Panc1 (cell line): Measurements from ENCODE around the gene TMEM108. TPM values are rescaled to one million over a fixed set of nuclear protein-coding genes. Genes with fewer than 3 reads are reported as not detected.

Experiments
- ATAC-seq: fragments of 200-7000 bp; cut with Tn5 transposase; 2 replicates; pipeline ENCODE4 v1.9.1; 2020; ENCODE audit warnings: mild to moderate bottlenecking, moderate library complexity
- BruUV-seq: library from RNA; stranded (reverse); fragments of 400-500 nt; replicated peaks from 2 replicates; lab custom pipeline; 2021; lab: Mats Ljungman, UMichigan
- CTCF ChIA-PET: fragments of 300-600 bp; sonication (Branson Sonifier 250); formaldehyde crosslinking; loops from one replicate; lab custom pipeline; 2022; ENCODE audit warnings: antibody characterized with exemption; lab: Charles Lee
- POLR2A ChIA-PET: fragments of 300-600 bp; sonication (Branson Sonifier 250); formaldehyde crosslinking; loops from one replicate; lab custom pipeline; 2022; ENCODE audit warnings: antibody characterized with exemption; lab: Charles Lee
- DNase-seq: peaks from one replicate; pipeline ENCODE4 v3.0.0-alpha.2; 2010; ENCODE audit warnings: low read depth, low spot score
- H3K27ac ChIP-seq: 2 replicates; pipeline ENCODE4 v1.5.1; 2011; ENCODE audit warnings: mild to moderate bottlenecking, low read length, inconsistent platforms
- H3K27me3 ChIP-seq: fragments of 200-500 bp; sonication (Bioruptor generic); 2 replicates; pipeline ENCODE4 v1.6.0; 2014; ENCODE audit warnings: low read length, inconsistent platforms; ENCODE audit not compliant: control insufficient read depth, insufficient read depth
- H3K36me3 ChIP-seq: fragments of 200-500 bp; sonication (Bioruptor generic); 2 replicates; pipeline ENCODE4 v1.5.1; 2014; ENCODE audit warnings: inconsistent platforms, mild to moderate bottlenecking, low read length, moderate library complexity; ENCODE audit not compliant: control insufficient read depth, insufficient read depth
- H3K4me1 ChIP-seq: 2 replicates; pipeline ENCODE4 v1.5.1; 2011; ENCODE audit warnings: inconsistent platforms, mild to moderate bottlenecking, low read length, moderate library complexity; ENCODE audit not compliant: control insufficient read depth, insufficient read depth
- H3K4me3 ChIP-seq, 2 experiments: 2 replicates each; pipeline ENCODE4 v1.5.1; 2011 to 2012; ENCODE audit warnings: low read depth in 2 of 2, low read length in 2 of 2, mild to moderate bottlenecking in 2 of 2, inconsistent platforms in 1 of 2, moderate library complexity in 1 of 2
- H3K9me3 ChIP-seq: fragments of 200-500 bp; sonication (Bioruptor generic); 2 replicates; pipeline ENCODE4 v1.5.1; 2014; ENCODE audit warnings: low read depth, mild to moderate bottlenecking, inconsistent platforms, low read length, moderate library complexity; ENCODE audit not compliant: control insufficient read depth, insufficient read depth
- POLR2AphosphoS5 ChIP-seq: IDR thresholded peaks from 2 replicates; pipeline ENCODE4 v1.6.1; 2012; ENCODE audit warnings: mild to moderate bottlenecking, low read depth, low read length, moderate library complexity
- SIN3A ChIP-seq: IDR thresholded peaks from 2 replicates; pipeline ENCODE4 v1.6.1; 2012; ENCODE audit warnings: low read depth, mild to moderate bottlenecking, low read length, moderate library complexity, borderline replicate concordance; ENCODE audit not compliant: insufficient read depth
- TCF7L2 ChIP-seq: IDR thresholded peaks from 2 replicates; pipeline ENCODE4 v1.6.1; 2011; ENCODE audit warnings: mild to moderate bottlenecking, low read depth, low read length, inconsistent platforms
- in situ Hi-C: cut with HindIII; loops from 2 replicates; pipeline ENCODE4 v1.10.0; 2016; ENCODE audit warnings: low sequenced_read_pairs, low pct_unique_long_range_greater_than_20kb
- intact Hi-C: fragments of 100-400 bp; cut with micrococcal nuclease; formaldehyde crosslinking; loops from one replicate; pipeline ENCODE4 v1.10.0; 2022; ENCODE audit not compliant: unreplicated experiment
- total RNA-seq: library from RNA; stranded (reverse); gene quantifications from one replicate; pipeline ENCODE4 v1.2.1, GENCODE V29; 2021; ENCODE audit not compliant: unreplicated experiment
- TF ChIP-seq, protein P1 (sequence below), 2 experiments: IDR thresholded peaks; 2 replicates each; pipeline ENCODE4 v1.6.1; 2011 to 2012; ENCODE audit warnings: low read depth in 2 of 2, control low read depth in 1 of 2, low read length in 1 of 2, mild to moderate bottlenecking in 1 of 2, moderate library complexity in 1 of 2; ENCODE audit not compliant: insufficient read depth in 1 of 2
- TF ChIP-seq, protein P2 (sequence below): fragments of 450-650 bp; IDR thresholded peaks from 2 replicates; pipeline ENCODE4 v1.5.1; 2017; ENCODE audit warnings: mild to moderate bottlenecking

The TMEM108 gene
- total RNA-seq, 1 experiment from 2014 or later, result 0.41 TPM

DNA sequence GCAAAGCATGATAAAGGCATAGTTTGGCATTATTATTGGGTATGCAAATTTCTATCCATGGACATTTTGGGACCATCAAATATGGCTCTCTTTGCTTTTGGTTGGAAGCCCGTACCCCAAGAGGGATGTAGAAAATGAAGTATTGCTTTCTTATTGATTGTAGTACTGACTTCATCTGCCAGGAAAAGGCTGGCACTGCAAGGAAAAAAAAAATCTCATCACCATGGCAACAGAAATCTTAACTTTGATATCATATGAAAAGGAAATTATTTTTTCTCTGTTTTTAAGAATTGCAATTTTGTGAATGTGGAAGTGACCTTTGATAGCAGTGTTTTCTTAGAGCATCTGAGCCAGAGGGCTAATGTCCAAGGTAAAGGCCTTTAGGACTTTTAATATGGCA lies 151.7 kb downstream of the TMEM108 start:
- Histone ChIP-seq H3K4me3 (no peak overlapping the region), H3K27ac (no peak overlapping the region), H3K4me1 (no peaks in the 10 kb centered on the region), H3K27me3 (peaks cover 8% of the 10 kb centered on the region), H3K9me3 (no peaks in the 10 kb centered on the region), H3K36me3 (no peaks in the 10 kb centered on the region)
- in situ Hi-C loops, result no loop called here
- DNase-seq (no peak), ATAC-seq (no peak)
- ChIA-PET POLR2A (no interaction called here), CTCF (no interaction called here)
- BruUV-seq, result no TSS peak
- TF ChIP-seq TCF7L2, result no peak
- no peak for TF ChIP-seq SIN3A
- TF ChIP-seq POLR2AphosphoS5, result no peak
- intact Hi-C loops, result no loop called here

DNA sequence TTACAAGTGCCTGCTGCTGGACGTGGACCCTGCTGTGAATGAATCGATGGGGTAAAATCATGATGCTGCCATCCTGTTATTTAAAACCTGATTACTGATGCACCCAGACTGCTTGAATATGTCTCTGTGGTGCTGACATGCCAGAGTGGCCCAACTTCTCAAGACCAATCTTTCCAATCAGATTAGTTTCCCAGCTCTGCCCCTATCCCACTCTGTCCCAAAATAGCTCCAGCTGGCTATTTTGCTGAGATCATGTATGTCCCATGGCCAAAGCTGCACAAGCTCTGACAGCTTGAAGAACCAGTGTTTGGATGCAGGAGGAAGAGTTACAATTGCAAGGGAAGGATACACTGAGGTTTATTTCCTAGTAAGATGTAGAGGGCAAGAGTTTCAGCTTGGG lies 153.6 kb downstream of the TMEM108 start:
- in situ Hi-C loops (no loop called here), intact Hi-C loops (no loop called here)
- no TSS peak for BruUV-seq
- Histone ChIP-seq H3K4me3 (no peak overlapping the region), H3K27ac (no peak overlapping the region), H3K4me1 (no peaks in the 10 kb centered on the region), H3K9me3 (no peaks in the 10 kb centered on the region), H3K27me3 (peaks cover 8% of the 10 kb centered on the region), H3K36me3 (no peaks in the 10 kb centered on the region)
- DNase-seq (no peak), ATAC-seq (no peak)
- CTCF ChIA-PET, result no interaction called here
- TF ChIP-seq, protein P1, sequence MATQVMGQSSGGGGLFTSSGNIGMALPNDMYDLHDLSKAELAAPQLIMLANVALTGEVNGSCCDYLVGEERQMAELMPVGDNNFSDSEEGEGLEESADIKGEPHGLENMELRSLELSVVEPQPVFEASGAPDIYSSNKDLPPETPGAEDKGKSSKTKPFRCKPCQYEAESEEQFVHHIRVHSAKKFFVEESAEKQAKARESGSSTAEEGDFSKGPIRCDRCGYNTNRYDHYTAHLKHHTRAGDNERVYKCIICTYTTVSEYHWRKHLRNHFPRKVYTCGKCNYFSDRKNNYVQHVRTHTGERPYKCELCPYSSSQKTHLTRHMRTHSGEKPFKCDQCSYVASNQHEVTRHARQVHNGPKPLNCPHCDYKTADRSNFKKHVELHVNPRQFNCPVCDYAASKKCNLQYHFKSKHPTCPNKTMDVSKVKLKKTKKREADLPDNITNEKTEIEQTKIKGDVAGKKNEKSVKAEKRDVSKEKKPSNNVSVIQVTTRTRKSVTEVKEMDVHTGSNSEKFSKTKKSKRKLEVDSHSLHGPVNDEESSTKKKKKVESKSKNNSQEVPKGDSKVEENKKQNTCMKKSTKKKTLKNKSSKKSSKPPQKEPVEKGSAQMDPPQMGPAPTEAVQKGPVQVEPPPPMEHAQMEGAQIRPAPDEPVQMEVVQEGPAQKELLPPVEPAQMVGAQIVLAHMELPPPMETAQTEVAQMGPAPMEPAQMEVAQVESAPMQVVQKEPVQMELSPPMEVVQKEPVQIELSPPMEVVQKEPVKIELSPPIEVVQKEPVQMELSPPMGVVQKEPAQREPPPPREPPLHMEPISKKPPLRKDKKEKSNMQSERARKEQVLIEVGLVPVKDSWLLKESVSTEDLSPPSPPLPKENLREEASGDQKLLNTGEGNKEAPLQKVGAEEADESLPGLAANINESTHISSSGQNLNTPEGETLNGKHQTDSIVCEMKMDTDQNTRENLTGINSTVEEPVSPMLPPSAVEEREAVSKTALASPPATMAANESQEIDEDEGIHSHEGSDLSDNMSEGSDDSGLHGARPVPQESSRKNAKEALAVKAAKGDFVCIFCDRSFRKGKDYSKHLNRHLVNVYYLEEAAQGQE (IDR thresholded peaks at IDR 0.05; ENCODE audit: insufficient read depth in 1 of 2, low read depth in 2 of 2, low read length in 1 of 2), result no peak
- POLR2A ChIA-PET, result no interaction called here

DNA sequence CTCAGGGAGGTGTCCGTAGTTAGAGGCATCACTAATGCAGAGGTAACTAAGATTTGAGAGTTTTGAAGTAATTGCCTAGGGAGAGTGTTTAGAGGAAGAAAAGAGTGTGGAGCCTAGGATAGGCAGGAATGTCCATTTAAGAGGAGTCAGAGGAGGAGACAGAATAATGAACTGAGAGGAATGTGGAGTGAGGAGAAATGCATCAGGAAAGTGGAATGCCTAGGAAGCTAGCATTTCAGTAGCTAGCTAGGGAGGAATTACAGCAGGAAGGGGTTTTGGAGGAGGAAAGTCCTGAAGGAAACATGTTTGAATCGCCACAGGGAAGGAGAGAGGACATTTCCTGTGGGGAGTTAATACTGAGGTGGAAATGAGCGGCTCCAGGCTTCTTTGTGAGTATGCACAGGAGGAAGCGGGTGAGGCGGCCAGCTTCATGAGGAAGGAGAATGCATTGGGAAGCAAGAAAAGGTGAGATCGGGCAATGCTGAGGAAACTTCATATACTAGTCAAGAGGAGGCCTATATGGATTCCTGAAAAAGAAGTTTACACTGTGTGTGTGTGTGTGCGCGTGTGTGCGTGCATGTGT lies 154.3 kb downstream of the TMEM108 start:
- intact Hi-C loops (no loop called here), in situ Hi-C loops (no loop called here)
- DNase-seq (no peak), ATAC-seq (no peak)
- no peak overlapping the region for H3K27ac ChIP-seq
- H3K36me3 ChIP-seq, result no peaks in the 10 kb centered on the region
- TF ChIP-seq, protein P2, sequence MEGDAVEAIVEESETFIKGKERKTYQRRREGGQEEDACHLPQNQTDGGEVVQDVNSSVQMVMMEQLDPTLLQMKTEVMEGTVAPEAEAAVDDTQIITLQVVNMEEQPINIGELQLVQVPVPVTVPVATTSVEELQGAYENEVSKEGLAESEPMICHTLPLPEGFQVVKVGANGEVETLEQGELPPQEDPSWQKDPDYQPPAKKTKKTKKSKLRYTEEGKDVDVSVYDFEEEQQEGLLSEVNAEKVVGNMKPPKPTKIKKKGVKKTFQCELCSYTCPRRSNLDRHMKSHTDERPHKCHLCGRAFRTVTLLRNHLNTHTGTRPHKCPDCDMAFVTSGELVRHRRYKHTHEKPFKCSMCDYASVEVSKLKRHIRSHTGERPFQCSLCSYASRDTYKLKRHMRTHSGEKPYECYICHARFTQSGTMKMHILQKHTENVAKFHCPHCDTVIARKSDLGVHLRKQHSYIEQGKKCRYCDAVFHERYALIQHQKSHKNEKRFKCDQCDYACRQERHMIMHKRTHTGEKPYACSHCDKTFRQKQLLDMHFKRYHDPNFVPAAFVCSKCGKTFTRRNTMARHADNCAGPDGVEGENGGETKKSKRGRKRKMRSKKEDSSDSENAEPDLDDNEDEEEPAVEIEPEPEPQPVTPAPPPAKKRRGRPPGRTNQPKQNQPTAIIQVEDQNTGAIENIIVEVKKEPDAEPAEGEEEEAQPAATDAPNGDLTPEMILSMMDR, result no peak
- TF ChIP-seq, protein P1 (IDR thresholded peaks at IDR 0.05; ENCODE audit: insufficient read depth in 1 of 2, low read depth in 2 of 2, low read length in 1 of 2), result no peak
- no peak for TF ChIP-seq SIN3A
- TF ChIP-seq POLR2AphosphoS5, result no peak
- TF ChIP-seq TCF7L2, result no peak
- H3K9me3 ChIP-seq, result no peaks in the 10 kb centered on the region
- ChIA-PET POLR2A (no interaction called here), CTCF (no interaction called here)
- peaks cover 8% of the 10 kb centered on the region for H3K27me3 ChIP-seq
- H3K4me3 ChIP-seq, result no peak overlapping the region
- BruUV-seq, result no TSS peak
- no peaks in the 10 kb centered on the region for H3K4me1 ChIP-seq
